ENCODE data around the gene MCTP2. TPM values are rescaled to one million over a fixed set of nuclear protein-coding genes. Genes with fewer than 3 reads are reported as not detected.

MCTP2 gene
- total RNA-seq, 1 experiment from 2014 or later = 7.4 TPM

DNA sequence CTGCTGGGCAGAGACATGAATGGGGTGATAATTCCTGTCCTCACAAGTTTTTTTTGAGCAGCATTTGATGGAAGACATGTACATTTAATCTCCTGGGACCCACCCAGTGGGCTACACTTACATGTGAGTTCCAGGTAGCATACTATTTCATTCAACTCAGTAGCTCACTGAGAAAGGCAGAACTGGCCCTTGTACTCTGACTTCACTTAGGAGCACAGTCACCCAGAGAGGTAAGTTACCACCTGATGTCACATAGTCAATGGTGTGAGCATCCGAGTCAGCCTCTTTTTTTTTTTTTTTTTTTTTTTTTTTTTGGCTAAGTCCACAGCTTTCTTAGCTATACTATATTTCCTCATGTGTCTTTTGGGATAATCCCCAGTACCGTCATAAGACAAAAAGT lies 32.7 kb upstream of the MCTP2 start (continued):
- TF ChIP-seq, protein P1, sequence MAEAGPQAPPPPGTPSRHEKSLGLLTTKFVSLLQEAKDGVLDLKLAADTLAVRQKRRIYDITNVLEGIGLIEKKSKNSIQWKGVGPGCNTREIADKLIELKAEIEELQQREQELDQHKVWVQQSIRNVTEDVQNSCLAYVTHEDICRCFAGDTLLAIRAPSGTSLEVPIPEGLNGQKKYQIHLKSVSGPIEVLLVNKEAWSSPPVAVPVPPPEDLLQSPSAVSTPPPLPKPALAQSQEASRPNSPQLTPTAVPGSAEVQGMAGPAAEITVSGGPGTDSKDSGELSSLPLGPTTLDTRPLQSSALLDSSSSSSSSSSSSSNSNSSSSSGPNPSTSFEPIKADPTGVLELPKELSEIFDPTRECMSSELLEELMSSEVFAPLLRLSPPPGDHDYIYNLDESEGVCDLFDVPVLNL (CRISPR knock-in tag; IDR thresholded peaks at IDR 0.05; ENCODE audit: borderline replicate concordance, low read depth) = no peak
- TF ChIP-seq, protein P2, sequence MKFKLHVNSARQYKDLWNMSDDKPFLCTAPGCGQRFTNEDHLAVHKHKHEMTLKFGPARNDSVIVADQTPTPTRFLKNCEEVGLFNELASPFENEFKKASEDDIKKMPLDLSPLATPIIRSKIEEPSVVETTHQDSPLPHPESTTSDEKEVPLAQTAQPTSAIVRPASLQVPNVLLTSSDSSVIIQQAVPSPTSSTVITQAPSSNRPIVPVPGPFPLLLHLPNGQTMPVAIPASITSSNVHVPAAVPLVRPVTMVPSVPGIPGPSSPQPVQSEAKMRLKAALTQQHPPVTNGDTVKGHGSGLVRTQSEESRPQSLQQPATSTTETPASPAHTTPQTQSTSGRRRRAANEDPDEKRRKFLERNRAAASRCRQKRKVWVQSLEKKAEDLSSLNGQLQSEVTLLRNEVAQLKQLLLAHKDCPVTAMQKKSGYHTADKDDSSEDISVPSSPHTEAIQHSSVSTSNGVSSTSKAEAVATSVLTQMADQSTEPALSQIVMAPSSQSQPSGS (CRISPR knock-in tag; IDR thresholded peaks at IDR 0.05; ENCODE audit: borderline replicate concordance, low read depth) = no peak

DNA sequence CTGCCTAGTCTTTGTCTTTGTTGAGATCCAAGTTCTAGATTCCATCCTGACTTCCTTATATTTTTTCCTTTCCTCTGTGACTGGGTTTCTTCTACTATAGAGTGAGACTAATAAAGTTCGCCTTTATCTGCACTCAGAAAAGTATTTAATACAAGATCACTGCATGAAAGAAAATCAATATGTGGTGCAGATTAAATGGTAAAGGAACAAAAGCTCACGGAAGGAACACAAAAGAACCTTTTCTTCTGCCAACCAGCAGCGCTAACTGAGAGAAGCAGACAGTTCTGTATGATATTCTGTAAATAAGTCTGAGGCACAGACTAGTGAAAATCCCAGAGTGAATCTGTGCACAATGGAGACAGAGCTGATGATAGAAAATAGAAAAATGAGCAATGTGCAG lies 31.6 kb upstream of the MCTP2 start:
- POLR2A ChIA-PET = no interaction called here
- no peak for ATAC-seq

More for the DNA sequence above, 31.6 kb upstream of the MCTP2 start:
- Mint-ChIP-seq H3K27ac (no peak overlapping the region), H3K9me3 (no peaks in the 10 kb centered on the region; the same call in 1 of the 2 replicates), H3K4me3 (no peak overlapping the region), H3K4me1 (peaks cover 4% of the 10 kb centered on the region), H3K36me3 (no peaks in the 10 kb centered on the region), H3K27me3 (ENCODE audit: low read depth) (no peaks in the 10 kb centered on the region)
- CTCF ChIA-PET = no interaction called here
- DNase-seq (ENCODE audit: low spot score) = no peak
- TF ChIP-seq, protein P3, sequence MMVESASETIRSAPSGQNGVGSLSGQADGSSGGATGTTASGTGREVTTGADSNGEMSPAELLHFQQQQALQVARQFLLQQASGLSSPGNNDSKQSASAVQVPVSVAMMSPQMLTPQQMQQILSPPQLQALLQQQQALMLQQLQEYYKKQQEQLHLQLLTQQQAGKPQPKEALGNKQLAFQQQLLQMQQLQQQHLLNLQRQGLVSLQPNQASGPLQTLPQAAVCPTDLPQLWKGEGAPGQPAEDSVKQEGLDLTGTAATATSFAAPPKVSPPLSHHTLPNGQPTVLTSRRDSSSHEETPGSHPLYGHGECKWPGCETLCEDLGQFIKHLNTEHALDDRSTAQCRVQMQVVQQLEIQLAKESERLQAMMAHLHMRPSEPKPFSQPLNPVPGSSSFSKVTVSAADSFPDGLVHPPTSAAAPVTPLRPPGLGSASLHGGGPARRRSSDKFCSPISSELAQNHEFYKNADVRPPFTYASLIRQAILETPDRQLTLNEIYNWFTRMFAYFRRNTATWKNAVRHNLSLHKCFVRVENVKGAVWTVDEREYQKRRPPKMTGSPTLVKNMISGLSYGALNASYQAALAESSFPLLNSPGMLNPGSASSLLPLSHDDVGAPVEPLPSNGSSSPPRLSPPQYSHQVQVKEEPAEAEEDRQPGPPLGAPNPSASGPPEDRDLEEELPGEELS (CRISPR knock-in tag; IDR thresholded peaks at IDR 0.05) = no peak
- TF ChIP-seq GTF2I (CRISPR knock-in tag; conservative IDR thresholded peaks at IDR 0.05) (no peak), SMAD3 (CRISPR knock-in tag; IDR thresholded peaks at IDR 0.05; ENCODE audit: borderline replicate concordance) (no peak), ESRRA (CRISPR knock-in tag; IDR thresholded peaks at IDR 0.05; ENCODE audit: borderline replicate concordance) (no peak), ATF1 (CRISPR knock-in tag; IDR thresholded peaks at IDR 0.05) (no peak), EMX1 (CRISPR knock-in tag; IDR thresholded peaks at IDR 0.05) (no peak), ZNF671 (CRISPR knock-in tag; IDR thresholded peaks at IDR 0.05) (no peak), SOX15 (CRISPR knock-in tag; IDR thresholded peaks at IDR 0.05) (no peak)
- TF ChIP-seq, protein P4, sequence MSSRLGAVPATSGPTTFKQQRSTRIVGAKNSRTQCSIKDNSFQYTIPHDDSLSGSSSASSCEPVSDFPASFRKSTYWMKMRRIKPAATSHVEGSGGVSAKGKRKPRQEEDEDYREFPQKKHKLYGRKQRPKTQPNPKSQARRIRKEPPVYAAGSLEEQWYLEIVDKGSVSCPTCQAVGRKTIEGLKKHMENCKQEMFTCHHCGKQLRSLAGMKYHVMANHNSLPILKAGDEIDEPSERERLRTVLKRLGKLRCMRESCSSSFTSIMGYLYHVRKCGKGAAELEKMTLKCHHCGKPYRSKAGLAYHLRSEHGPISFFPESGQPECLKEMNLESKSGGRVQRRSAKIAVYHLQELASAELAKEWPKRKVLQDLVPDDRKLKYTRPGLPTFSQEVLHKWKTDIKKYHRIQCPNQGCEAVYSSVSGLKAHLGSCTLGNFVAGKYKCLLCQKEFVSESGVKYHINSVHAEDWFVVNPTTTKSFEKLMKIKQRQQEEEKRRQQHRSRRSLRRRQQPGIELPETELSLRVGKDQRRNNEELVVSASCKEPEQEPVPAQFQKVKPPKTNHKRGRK (CRISPR knock-in tag; IDR thresholded peaks at IDR 0.05; ENCODE audit: borderline replicate concordance) = no peak
- TF ChIP-seq, protein P5, sequence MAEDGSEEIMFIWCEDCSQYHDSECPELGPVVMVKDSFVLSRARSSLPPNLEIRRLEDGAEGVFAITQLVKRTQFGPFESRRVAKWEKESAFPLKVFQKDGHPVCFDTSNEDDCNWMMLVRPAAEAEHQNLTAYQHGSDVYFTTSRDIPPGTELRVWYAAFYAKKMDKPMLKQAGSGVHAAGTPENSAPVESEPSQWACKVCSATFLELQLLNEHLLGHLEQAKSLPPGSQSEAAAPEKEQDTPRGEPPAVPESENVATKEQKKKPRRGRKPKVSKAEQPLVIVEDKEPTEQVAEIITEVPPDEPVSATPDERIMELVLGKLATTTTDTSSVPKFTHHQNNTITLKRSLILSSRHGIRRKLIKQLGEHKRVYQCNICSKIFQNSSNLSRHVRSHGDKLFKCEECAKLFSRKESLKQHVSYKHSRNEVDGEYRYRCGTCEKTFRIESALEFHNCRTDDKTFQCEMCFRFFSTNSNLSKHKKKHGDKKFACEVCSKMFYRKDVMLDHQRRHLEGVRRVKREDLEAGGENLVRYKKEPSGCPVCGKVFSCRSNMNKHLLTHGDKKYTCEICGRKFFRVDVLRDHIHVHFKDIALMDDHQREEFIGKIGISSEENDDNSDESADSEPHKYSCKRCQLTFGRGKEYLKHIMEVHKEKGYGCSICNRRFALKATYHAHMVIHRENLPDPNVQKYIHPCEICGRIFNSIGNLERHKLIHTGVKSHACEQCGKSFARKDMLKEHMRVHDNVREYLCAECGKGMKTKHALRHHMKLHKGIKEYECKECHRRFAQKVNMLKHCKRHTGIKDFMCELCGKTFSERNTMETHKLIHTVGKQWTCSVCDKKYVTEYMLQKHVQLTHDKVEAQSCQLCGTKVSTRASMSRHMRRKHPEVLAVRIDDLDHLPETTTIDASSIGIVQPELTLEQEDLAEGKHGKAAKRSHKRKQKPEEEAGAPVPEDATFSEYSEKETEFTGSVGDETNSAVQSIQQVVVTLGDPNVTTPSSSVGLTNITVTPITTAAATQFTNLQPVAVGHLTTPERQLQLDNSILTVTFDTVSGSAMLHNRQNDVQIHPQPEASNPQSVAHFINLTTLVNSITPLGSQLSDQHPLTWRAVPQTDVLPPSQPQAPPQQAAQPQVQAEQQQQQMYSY (CRISPR knock-in tag; IDR thresholded peaks at IDR 0.05) = no peak
- TF ChIP-seq, protein P6, sequence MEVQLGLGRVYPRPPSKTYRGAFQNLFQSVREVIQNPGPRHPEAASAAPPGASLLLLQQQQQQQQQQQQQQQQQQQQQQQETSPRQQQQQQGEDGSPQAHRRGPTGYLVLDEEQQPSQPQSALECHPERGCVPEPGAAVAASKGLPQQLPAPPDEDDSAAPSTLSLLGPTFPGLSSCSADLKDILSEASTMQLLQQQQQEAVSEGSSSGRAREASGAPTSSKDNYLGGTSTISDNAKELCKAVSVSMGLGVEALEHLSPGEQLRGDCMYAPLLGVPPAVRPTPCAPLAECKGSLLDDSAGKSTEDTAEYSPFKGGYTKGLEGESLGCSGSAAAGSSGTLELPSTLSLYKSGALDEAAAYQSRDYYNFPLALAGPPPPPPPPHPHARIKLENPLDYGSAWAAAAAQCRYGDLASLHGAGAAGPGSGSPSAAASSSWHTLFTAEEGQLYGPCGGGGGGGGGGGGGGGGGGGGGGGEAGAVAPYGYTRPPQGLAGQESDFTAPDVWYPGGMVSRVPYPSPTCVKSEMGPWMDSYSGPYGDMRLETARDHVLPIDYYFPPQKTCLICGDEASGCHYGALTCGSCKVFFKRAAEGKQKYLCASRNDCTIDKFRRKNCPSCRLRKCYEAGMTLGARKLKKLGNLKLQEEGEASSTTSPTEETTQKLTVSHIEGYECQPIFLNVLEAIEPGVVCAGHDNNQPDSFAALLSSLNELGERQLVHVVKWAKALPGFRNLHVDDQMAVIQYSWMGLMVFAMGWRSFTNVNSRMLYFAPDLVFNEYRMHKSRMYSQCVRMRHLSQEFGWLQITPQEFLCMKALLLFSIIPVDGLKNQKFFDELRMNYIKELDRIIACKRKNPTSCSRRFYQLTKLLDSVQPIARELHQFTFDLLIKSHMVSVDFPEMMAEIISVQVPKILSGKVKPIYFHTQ (CRISPR knock-in tag; IDR thresholded peaks at IDR 0.05) = no peak
- TF ChIP-seq, protein P7, sequence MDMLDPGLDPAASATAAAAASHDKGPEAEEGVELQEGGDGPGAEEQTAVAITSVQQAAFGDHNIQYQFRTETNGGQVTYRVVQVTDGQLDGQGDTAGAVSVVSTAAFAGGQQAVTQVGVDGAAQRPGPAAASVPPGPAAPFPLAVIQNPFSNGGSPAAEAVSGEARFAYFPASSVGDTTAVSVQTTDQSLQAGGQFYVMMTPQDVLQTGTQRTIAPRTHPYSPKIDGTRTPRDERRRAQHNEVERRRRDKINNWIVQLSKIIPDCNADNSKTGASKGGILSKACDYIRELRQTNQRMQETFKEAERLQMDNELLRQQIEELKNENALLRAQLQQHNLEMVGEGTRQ (CRISPR knock-in tag; IDR thresholded peaks at IDR 0.05) = no peak

All from WTC11 (cell line).